ENCODE data around the gene WDR88.
A peak's percentile ranks its signal among the peaks of the same experiment; 100 is the strongest.
"Not testable (repeated sequence)": the region's sequence is repeated elsewhere in the genome, so short reads cannot be mapped to it uniquely, and the experiment has no call there.

The WDR88 gene

GRCh38 chr19:33174186-33174585 is 42.3 kb downstream of the WDR88 start:
- no peak for DNase-seq

GRCh38 chr19:33175156-33175782 is 43.4 kb downstream of the WDR88 start:
- DNase-seq: no peak

- peak; percentile 7 for DNase-seq
Measured at GRCh38 chr19:33175886-33176669, 44.2 kb downstream of the WDR88 start.

- peak; percentile 95 for DNase-seq
Measured at GRCh38 chr19:33176670-33177416, 44.9 kb downstream of the WDR88 start.

- DNase-seq: no peak
Measured at GRCh38 chr19:33177417-33177979, 45.6 kb downstream of the WDR88 start.

- DNase-seq: no peak
Measured at GRCh38 chr19:33186431-33187182, 54.7 kb downstream of the WDR88 start.

- DNase-seq: no peak
Measured at GRCh38 chr19:33187183-33187540, 55.2 kb downstream of the WDR88 start.

GRCh38 chr19:33189453-33189852 is 57.5 kb downstream of the WDR88 start:
- DNase-seq: no peak

- DNase-seq: not testable (repeated sequence)
Measured at GRCh38 chr19:33191092-33191491, 59.2 kb downstream of the WDR88 start.

GRCh38 chr19:33191501-33191900 is 59.6 kb downstream of the WDR88 start:
- no peak for DNase-seq

- DNase-seq: no peak
Measured at GRCh38 chr19:33192010-33192409, 60.1 kb downstream of the WDR88 start.

GRCh38 chr19:33193269-33193864 is 61.5 kb downstream of the WDR88 start:
- DNase-seq: no peak

- no peak for DNase-seq
Measured at GRCh38 chr19:33193865-33194362, 62.0 kb downstream of the WDR88 start, which contains the start of gene LRP3. Gene LRP3, plus strand, starts transcription at chr19:33194330. Its CDS starts 456 bp downstream, at chr19:33194786.

- no peak for DNase-seq
Measured at GRCh38 chr19:33194532-33194885, 62.6 kb downstream of the WDR88 start.

GRCh38 chr19:33194886-33195644 is 63.2 kb downstream of the WDR88 start:
- no peak for DNase-seq

GRCh38 chr19:33195645-33196347 is 63.9 kb downstream of the WDR88 start:
- no peak for DNase-seq

GRCh38 chr19:33196446-33197193 is 64.7 kb downstream of the WDR88 start:
- no peak for DNase-seq

- DNase-seq: no peak
Measured at GRCh38 chr19:33197591-33198000, 65.7 kb downstream of the WDR88 start.

- no peak for DNase-seq
Measured at GRCh38 chr19:33198169-33198568, 66.3 kb downstream of the WDR88 start.

Measured in activated T-cell treated with anti-CD3 and anti-CD28 coated beads for 4 hours (primary cell).